ENCODE measurements around the gene SLC6A3.
A peak's percentile ranks its signal among the peaks of the same experiment; 100 is the strongest.

SLC6A3 gene

GRCh38 chr5:1347571-1347970, 97.7 kb downstream of the SLC6A3 start:
- no peak for DNase-seq (ENCODE audit: low spot score)

- DNase-seq (ENCODE audit: low spot score): no peak
These were observed 98.4 kb downstream of the SLC6A3 start for GRCh38 chr5:1346627-1347440.

- DNase-seq (ENCODE audit: low spot score): no peak
These were observed 99.2 kb downstream of the SLC6A3 start for GRCh38 chr5:1345876-1346626.

GRCh38 chr5:1344975-1345838, 100.0 kb downstream of the SLC6A3 start, which contains the start of gene CLPTM1L:
CLPTM1L (minus strand) TSS chr5:1345099; CDS start chr5:1344841, 258 bp downstream.
- peak; percentile 99 for DNase-seq (ENCODE audit: low spot score)

- DNase-seq (ENCODE audit: low spot score): no peak
These were observed 101.0 kb downstream of the SLC6A3 start for GRCh38 chr5:1343931-1344901.

- DNase-seq (ENCODE audit: low spot score): no peak
These were observed 101.9 kb downstream of the SLC6A3 start for GRCh38 chr5:1343315-1343751.

All from iPS-NIHi11 (cell line).